ENCODE results near the gene PRLR.

Gene PRLR

GRCh38 chr5:35160486-35161116 lies 69.7 kb downstream of the PRLR start:
- DNase-seq (ENCODE audit: low read depth), result no peak

GRCh38 chr5:35159370-35159742 lies 70.9 kb downstream of the PRLR start:
- no peak for DNase-seq (ENCODE audit: low read depth)

DNA sequence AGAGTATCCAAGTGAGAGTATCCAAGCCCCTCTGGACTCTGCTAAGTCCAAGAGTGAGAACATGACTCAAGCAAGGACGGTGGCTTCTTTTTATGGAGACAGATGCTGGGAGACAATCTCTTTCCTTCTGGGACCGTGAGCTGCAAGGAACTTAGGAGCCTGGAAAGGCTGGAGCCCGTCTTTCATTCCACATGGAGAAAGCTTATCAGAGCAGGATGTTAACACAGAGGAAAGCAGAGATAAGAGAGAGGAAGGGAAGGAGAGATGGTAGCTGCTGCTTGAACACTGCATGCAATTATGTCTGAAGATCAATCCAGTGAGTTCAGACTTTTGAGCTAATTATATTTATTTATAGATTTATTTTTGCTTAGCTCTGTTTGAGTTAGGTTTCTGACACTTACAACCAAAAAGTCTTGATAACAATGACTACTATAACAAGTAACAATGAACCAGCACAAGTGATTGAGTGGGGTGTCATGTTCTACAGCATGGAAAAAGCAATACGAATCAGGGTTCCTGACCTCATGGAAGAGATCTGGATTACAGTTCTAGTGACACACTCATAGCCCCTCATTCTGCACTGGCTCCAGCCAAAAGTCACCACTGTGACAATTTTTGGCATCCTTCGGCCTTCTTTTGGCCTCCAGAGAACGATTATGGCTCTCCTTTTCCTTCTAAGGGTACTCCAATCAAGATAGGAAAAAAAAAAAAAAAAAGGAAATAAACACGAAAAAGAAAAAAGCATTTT lies 71.5 kb downstream of the PRLR start:
- DNase-seq (ENCODE audit: low read depth), result no peak

DNA sequence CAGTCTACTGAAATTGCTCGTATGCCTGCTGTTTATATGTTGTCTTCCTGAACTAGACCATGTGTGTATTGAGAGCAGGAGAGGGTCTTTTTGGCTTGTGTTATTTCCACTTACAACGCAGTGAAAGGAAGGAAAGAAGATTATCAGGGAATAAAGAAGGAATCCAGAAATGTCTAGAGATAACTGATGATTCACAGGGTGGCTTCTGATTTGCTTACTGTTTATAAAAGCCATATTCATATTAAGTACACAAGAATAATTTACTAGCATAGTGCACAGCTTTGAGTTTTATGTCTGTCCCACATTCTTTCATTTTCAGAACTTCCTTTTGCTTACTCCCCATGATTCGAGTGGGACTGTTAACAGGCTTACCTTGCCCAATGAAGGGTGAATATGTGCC lies 72.1 kb downstream of the PRLR start:
- DNase-seq (ENCODE audit: low read depth), result no peak

- no peak for DNase-seq (ENCODE audit: low read depth)
These were observed 76.8 kb downstream of the PRLR start for GRCh38 chr5:35153375-35153932.

GRCh38 chr5:35152733-35153132 lies 77.6 kb downstream of the PRLR start:
- DNase-seq (ENCODE audit: low read depth), result no peak

GRCh38 chr5:35151146-35151920 lies 79.0 kb downstream of the PRLR start:
- no peak for DNase-seq (ENCODE audit: low read depth)

GRCh38 chr5:35149041-35149440 lies 81.2 kb downstream of the PRLR start:
- DNase-seq (ENCODE audit: low read depth), result no peak

- no peak for DNase-seq (ENCODE audit: low read depth)
These were observed 83.9 kb downstream of the PRLR start for GRCh38 chr5:35146406-35146805.

DNA sequence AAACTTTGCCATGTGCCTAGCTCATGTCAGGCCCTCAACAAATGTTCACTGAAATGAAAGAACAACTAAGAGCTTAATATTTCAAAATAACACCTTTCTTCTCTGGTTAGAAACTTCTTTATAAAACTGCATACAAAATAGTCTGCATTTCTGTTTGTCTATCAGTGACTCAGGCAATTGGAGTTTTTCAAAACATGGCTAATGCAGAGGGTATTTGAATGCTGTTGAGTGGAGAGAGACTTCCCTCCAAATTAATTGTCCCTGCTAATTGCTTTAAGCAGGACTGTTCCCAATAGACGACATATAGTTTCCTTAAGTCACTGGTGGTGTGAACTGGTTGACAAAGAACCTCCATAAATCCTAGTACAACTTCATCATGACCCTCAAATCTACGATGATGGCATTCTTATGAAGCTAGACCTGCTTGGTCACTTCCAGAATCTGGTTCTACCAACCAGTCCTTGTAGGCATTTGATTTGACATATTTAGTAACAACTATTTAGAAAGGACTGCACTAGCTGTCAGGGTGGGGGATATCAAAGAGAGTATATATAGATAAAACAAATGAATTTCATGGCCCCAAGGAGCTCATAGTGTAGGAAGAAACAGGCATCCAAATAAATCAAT lies 84.5 kb downstream of the PRLR start:
- DNase-seq (ENCODE audit: low read depth), result no peak

DNA sequence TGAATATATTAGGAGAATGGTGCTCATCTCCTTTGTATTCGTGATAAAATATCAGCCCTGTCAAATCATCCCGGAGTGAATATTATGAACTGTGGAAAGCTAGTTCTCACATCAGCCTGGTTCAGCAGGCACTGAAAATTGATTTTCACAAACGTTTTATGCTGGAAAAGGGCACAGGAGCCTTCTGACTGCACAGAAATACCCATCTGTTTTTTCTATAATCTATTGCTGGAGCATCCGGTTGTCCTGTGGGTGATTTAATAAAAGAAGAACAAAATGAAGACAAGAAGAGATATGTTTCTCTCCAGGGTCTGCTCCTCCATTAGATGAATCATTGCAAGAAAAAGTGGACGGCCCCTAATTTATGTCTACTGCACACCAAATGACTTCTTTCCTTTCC lies 85.3 kb downstream of the PRLR start:
- no peak for DNase-seq (ENCODE audit: low read depth)

DNA sequence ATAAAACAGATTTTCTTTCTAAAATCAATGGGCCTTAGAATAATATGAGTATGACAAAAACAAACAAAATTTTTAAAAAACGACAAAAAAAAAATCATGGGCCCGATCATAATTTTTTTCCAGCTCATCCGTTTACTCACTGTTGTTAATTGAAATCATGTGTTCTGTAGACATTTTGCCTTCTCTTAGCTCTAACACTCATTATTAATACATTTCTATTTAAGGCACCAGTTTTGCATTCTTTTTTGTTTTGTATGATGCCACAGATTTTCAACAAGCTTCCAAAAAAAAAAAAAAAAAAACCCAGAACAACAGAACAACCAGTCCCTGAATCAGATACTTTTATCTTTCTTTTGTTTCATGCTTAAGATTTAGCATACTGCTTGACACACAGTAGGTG lies 86.4 kb downstream of the PRLR start:
- DNase-seq (ENCODE audit: low read depth), result no peak

DNA sequence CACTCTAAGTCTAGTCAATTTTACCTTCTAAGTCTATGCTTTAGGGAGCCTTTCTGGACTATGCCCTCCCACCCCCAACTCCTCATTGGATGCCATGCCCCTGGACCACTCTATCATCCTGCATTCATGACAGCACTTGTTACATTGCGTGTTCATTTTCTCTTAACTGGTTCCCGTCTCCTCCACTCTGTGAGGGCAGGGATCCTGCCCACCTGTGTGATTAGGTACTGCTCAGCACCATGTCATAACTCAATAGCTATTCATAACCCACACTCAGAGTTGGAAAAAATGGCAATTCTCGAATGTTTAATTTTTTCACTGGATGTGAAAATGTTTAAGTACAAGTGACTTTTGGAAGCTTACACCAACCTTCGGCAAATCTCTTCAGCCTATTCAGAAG lies 88.5 kb downstream of the PRLR start:
- no peak for DNase-seq (ENCODE audit: low read depth)

- peak; percentile 56 for DNase-seq (ENCODE audit: low read depth)
These were observed 92.1 kb downstream of the PRLR start for GRCh38 chr5:35138232-35138631.

DNA sequence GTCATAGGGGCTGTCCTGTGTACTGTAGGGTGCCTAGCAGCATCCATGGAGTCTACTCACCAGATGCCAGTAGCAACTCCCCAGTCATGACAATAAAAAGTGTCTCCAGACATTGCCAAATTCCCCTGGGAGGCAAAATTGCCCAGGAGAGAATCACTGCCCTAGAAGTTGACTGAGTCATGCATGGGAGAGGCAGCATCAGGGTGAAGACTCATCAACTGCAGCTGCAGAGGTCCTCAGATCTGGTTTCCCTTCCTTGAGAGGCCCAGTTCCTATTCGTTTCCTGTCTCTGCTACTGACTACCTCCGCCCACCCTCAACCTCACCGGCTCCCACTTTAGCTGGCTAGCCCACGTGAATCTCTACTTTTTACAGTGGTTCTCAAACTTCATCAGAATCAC lies 93.9 kb downstream of the PRLR start:
- DNase-seq (ENCODE audit: low read depth), result peak; percentile 85

DNA sequence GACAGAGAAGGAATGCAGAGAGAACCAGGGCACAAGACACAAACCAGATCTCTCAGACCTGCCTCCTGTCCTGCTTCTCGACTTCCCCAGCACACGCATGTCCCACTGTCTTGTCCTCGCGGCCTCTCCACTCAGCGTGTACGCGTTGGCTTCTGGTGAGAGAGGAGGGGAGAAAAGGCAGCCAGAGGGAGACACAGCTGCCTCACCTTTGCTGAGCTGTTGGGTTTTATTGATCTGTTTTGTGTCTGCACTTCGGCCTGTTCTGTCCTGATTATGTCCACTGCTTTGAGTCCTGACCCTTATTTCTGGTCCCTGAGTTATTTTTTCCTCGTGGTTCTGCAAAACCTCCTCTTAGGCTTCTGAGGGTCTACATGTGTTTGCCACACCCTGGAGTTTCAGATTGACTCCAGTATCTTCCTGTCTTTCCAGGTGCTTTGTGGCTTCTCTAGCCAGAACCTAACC lies 95.0 kb downstream of the PRLR start:
- no peak for DNase-seq (ENCODE audit: low read depth)

DNA sequence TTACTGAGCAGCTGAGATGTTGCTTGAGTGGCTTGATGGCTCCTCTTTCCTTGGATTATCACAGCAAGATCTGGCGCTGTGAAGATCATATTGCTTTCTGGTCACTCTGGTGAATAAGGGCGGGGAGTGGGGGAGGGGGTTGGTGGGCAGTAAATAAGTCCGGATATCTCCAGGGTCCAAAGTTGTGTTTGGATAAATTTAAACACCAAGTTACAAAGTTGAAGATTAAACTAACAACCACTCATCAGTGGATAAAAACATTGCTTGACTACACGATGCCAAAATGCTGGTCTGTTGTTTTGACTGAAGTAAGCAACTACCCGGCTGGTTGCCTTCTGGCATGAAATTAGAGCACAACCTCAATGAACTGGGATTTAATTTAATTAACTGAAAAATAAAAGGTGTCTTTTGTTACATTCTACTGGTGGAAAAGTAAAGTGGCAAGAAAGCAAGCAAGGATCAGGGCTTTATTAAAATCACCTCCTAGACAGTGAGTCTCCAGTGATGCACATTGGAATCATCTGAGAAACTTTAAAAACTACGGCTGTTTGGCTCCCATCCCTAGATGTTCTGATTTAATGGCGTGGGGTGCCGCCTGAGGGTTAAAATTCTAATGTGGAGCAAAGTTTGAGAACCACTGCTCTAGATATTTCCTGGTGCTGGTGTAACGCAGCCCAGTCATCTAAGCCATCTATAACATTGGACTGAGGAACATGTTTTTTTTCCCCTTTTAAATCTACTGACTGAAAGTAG lies 95.8 kb downstream of the PRLR start:
- DNase-seq (ENCODE audit: low read depth), result no peak

DNA sequence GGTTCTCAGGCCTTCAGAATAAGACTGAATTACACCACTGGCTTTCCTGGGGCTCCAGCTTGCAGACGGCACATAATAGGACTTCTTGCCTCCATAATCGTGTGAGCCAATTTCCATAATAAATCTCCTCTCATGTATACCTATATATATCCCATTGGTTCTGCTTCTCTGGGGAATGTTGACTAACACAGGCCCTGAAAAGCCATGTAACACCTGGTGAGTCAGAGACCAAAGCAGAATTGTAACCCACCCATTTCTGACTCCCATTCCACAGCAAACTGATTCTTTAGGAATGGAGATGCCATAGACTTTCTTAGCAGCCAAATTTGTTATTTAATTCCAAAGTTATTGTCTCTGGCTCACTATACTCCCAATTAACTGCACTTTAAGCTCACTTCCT lies 97.1 kb downstream of the PRLR start:
- no peak for DNase-seq (ENCODE audit: low read depth)

DNA sequence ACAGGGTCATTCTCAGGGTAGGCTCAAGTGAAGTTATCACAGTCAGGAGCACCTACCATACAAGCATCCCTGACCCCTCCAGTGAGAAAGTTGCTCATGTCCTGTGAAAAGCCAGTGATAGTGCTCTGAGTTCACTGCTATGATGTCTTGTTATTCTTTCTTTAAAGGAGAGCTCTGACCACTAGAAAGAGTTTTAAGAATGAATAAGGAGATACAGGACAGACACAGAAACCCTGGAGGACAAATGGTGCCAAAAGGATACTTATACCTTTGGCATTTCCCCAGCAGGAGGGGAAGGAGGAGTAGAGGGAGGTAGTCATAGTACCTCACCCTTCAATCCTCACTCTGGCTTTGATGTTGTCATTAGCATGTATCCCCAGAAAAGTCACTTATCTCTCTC lies 98.6 kb downstream of the PRLR start:
- DNase-seq (ENCODE audit: low read depth), result peak; percentile 16

DNA sequence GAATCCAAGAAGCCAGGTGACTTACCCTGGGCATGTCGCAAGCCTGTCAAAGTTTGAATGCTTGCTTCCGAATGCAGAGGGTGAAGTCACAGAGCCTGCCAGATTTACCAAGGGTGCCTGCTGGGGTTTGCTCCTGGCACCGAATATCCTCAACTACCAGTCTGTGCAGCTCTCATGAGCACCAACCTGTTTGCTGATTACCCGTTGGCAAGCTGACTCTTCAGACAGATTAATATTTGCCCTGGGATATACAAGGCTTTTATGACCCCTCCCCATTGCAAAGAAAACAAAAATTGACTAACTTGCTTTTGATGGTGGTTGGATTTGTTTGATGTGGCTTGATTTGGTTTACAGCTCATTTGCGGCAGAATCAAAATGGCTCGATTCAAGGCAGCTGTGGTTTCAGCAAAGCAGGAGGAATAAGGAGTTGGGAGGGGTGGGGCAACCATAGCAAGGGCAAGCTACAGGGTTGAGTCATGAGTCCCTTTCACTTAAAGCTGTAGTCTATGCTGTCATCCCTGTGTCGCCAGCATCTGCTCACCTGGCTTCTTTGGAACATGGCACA lies 100.3 kb downstream of the PRLR start:
- DNase-seq (ENCODE audit: low read depth), result peak; percentile 52

DNA sequence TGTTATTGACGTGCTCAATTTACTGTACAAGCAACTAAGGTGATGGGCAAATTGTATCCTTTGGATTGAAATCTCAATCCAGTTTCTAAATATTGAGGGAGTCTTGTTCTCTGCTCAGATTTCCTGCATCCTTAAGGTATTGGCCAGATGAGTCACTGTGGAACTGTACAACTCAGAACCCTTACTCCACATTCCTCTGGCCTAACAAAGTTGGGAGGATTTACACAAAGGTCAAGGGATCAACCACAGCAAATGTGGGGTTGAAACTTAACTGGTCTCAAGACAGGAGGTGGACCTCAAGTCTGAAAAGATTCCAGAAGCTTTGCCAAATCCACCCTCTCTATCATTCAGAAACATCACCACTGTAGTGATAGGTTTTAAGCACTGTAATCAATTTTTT lies 101.0 kb downstream of the PRLR start:
- DNase-seq (ENCODE audit: low read depth), result peak; percentile 95
